GM12892 (cell line): ENCODE measurements around the gene CDON.
"Not testable (repeated sequence)": the region's sequence is repeated elsewhere in the genome, so short reads cannot be mapped to it uniquely, and the experiment has no call there.

Source experiments
- DNase-seq: peaks from one replicate; pipeline ENCODE4 v3.0.0; 2011; ENCODE audit not compliant: insufficient read length
- FAIRE-seq: peaks from 2 replicates; lab custom pipeline; 2011; peaks lifted over from hg19 to GRCh38; lab: Jason Lieb, UNC
- POLR2A ChIP-seq: IDR thresholded peaks from 2 replicates; pipeline ENCODE4 v1.6.1; 2011; ENCODE audit warnings: low read depth, low read length, control low read depth
- POLR2AphosphoS5 ChIP-seq: IDR thresholded peaks from 2 replicates; pipeline ENCODE4 v1.6.1; 2011; ENCODE audit warnings: low read depth, low read length, control low read depth
- TAF1 ChIP-seq: IDR thresholded peaks from 2 replicates; pipeline ENCODE4 v1.6.1; 2011; ENCODE audit warnings: low read depth, mild to moderate bottlenecking, control low read depth, low read length, borderline replicate concordance

CDON gene

DNA sequence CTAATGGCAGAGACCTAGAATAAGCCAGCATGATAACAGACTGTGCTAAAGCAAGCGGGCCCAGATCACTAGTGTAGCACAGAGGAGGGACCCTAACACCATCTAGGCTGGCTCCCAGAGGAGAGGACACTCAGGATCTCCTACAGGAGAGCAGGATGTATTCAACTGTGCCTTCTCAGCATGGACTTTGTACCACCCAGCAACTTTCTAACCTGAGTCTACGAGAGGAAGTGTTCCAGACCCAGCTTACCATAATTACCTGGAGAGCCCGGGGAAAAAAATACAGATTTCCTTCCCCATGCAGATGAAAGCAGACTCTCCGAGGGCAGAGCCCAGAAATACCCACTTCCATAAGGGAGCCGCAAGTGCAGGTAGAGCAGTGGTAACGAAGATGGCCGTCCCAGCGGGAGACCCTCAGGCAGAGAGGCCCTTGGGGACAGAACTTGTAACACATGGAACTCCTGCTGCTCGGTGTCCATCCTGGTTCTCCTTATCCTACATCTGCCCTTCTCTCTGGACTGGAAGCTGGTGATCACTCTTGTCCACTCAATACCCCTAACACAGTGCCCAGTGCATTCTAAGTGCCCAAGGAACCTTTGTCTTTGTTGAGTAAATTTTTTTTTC lies 138.2 kb downstream of the CDON start:
- FAIRE-seq = no peak
- TF ChIP-seq TAF1 = no peak
- no peak for TF ChIP-seq POLR2AphosphoS5
- no peak for TF ChIP-seq POLR2A
- DNase-seq = no peak

DNA sequence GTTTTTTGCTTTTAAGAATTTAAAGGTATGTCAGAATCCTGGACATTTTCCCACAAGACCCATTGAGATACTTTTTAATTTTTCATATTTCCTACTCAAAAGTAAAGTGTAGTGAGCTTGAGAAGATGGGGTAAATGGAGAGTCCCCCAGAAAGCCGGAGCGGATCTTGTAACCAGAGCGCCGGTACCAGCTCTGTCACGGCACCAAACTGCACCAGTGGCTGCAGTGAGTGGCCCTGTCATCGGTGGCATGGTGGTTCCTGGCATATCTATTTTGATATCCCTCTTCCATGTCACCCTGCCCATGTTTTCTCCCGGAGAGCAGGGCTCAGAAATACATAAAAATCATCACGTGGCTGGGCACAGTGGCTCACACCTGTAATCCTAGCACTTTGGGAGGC lies 139.0 kb downstream of the CDON start:
- FAIRE-seq (no peak), DNase-seq (no peak)
- TF ChIP-seq TAF1 = no peak
- no peak for TF ChIP-seq POLR2A
- no peak for TF ChIP-seq POLR2AphosphoS5

DNA sequence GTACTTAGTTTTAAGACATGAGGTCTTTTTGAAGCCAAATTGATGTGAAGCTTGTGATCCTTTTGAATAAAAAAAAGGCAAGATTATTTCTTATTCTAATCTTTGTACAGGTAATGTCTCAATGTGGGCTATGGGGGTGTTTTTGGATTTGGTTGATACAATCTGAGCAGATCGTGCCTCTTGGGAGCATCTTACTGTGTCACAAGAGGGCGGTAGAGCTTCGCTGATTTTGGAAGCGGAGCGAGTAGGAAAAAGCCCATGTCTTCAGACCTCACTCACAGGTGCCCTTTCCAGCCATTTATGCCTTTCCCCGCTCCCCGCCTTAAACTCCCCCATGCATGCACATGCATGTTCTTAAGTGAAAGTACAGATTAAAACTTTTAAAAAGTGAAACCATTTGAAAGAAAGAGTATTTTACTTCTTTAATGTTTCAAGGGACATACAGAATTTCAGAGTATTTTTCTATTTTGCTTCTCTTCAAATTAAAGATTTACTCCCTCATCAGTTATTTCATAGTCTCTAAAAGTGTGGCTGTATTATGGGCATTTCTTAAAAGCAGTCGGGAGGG lies 139.6 kb downstream of the CDON start:
- FAIRE-seq (peak; percentile 91), DNase-seq (peak; percentile 43)
- no peak for TF ChIP-seq POLR2A
- no peak for TF ChIP-seq POLR2AphosphoS5
- no peak for TF ChIP-seq TAF1

DNA sequence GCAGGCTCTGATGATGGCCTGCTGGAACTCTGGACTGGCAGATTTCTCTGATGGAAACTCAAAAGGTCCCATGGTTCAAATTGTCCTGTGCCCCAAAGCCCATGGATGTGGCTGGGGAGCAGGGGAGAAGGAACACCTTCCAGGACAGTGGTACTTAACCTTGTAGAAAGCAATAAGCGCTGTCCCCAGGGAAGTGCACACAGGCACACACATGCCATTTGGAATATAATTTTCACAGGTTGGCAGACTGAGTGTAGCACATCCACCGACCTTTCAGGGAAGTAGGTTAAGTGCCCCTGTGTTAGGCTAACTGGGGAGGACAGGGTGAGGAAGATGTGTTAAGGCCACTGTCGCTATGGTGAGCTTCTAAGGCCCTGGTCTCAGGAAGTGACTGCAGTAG lies 140.5 kb downstream of the CDON start:
- no peak for DNase-seq
- FAIRE-seq = no peak
- TF ChIP-seq POLR2A (no peak), POLR2AphosphoS5 (no peak), TAF1 (no peak)

DNA sequence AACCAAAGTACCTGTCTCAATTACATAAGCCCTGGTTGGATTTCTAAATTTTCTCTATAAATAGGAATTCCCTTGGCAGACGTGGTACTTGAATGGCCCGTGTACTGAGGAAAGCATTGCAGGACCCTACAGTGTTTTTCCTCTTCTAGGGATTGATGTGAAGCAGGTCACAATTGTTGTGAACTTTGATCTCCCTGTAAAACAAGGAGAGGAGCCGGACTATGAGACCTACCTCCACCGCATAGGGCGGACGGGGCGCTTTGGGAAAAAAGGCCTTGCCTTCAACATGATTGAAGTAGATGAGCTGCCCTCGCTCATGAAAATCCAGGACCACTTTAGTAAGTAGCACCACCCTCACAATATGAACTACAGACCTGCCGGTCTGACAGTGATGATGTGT lies 141.6 kb downstream of the CDON start:
- no peak for FAIRE-seq
- no peak for TF ChIP-seq POLR2AphosphoS5
- TF ChIP-seq TAF1 = no peak
- no peak for TF ChIP-seq POLR2A
- DNase-seq = no peak

DNA sequence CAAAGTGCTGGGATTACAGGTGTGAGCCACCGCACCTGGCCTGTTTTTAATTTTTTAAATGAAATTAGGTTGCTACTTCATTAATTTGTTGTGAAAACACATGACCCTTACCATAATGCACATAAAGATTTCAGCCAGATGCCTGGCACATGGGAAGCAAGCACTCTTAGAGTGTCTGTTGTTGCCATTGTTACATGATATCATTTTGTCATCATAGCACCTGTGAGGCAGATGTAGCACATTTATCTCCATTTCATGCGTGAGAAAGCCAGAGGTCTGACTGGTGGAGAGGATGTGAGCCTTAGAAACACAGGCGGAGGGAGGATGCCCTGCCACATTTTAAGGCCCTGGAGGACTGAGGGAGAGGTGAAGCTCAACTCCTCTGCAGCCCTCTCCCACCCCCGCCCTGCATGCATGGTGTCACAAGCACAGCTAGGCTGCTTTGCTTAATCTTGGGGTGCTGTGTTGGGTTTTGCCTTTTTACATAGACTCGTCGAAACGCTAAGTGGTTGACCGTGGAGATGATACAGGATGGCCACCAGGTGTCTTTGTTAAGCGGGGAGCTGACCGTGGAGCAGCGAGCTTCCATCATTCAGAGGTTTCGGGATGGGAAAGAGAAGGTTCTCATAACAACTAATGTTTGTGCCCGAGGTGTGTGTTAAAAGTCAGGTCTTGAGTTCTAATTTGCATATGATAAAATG lies 144.4 kb downstream of the CDON start:
- FAIRE-seq = no peak
- no peak for TF ChIP-seq POLR2A
- no peak for TF ChIP-seq POLR2AphosphoS5
- no peak for TF ChIP-seq TAF1
- no peak for DNase-seq

DNA sequence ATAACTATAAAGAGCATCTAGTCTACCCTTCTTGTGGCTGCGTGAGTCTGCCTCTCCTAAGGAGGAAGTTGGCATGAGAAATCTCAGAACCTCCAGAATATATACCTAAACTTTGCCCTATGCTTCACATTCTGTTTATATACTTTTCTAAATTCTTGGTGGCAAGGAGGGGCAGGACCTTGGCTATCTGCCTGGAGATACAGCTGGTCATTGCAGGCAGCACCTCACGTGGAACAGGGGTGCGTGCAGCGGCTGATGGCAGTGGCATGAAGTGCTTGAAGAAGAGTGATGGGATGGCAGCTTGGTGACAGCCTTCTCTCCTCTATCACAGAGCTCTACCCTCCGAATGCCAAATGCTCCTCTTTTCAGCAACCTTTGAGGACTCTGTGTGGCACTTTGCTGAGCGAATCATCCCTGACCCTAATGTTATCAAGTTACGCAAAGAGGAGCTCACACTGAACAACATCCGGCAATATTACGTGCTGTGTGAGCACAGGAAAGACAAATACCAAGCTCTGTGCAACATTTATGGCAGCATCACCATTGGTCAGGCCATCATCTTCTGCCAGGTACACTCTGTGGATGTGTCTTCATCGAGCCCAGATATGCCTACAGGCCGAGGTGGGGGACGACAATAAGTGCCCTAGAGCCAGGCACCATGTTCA lies 145.9 kb downstream of the CDON start:
- no peak for TF ChIP-seq POLR2AphosphoS5
- no peak for TF ChIP-seq TAF1
- no peak for TF ChIP-seq POLR2A
- FAIRE-seq = no peak
- DNase-seq = no peak

DNA sequence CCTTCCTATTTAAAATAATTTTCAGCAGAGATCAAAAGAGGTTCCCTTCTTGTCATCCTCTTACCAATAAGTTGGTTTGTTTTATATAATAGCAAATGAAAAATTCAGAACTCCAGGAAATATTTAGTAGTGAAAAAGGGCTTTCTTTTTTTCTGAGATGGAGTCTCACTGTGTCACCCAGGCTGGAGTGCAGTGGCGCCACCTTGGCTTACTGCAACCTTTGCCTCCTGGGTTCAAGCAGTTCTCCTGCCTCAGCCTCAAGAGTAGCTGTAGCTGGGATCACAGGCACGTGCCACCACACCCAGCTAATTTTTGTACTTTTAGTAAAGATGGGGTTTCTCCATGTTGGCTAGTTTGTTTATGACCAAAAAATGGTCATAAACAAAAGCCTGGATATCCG lies 148.1 kb downstream of the CDON start:
- not testable (repeated sequence) for DNase-seq, FAIRE-seq

DNA sequence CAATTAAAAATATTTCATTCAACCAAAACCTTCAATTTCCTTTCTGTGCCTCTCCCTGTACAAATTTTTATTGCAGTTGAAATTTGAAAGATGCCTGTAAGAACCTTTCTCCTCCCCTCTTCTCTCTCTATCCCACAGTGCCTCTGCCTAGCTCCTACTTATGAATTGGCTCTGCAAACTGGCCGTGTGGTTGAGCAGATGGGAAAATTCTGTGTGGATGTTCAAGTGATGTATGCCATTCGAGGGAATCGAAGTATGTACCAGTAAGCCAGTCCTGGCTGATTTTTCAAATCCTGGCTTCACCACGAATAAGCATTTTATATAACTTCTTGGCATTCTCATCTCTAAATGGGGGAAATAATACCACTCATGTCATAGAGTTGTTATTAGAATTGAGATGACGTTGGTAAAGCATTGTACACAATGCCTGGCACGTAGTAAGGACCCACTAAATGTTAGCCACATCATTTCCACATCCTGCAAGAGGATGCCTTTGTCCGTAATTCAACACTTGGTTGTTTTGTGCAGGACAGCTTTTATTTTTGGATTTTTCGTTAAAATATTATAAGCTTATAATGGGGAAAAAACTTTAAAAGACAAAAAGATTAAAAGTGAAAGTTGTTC lies 152.3 kb downstream of the CDON start:
- FAIRE-seq (no peak), DNase-seq (no peak)
- TF ChIP-seq TAF1 (no peak), POLR2A (no peak), POLR2AphosphoS5 (no peak)
